IPS-18c (cell line): ENCODE data around the gene ARHGAP33.
"Not testable (repeated sequence)": the region's sequence is repeated elsewhere in the genome, so short reads cannot be mapped to it uniquely, and the experiment has no call there.

Experiments
- H3K4me3 ChIP-seq: 2 replicates; pipeline ENCODE4 v1.7.0; 2013; ENCODE audit warnings: low read depth, mild to moderate bottlenecking, low read length, moderate library complexity; ENCODE audit not compliant: insufficient read depth
- H3K9me3 ChIP-seq: one replicate; pipeline ENCODE4 v1.6.1; 2013; ENCODE audit warnings: mild to moderate bottlenecking, low read length, moderate library complexity; ENCODE audit not compliant: control insufficient read depth, insufficient read depth

Gene ARHGAP33

DNA sequence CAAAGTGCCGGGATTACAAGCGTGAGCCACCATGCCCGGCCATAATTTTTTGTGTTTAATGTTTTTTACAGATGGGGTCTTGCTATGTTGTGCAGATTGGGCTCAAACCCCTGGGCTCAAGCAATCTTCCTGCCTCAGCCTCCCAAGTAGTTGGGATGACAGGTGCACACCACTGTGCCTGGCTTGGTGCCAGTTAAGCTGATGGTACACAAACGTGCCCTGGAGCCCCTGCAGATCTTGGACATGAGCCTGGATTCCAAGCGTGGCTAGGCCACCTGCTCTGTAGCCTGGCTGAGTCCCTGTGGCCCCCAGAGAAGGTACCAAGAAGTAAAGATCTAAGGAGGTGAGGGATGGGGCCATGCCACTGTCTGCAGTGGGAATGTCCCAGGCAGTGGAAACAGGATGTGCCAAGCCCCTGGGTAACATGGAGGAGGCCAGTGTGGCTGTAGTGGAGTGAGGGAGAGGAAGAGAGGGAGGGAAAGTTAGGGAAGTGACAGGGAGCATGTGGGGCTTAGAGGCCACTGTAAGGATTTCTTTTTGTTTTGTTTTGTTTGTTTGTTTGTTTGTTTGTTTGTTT lies 30.2 kb downstream of the ARHGAP33 start:
- Histone ChIP-seq H3K9me3 (no peaks in the 10 kb centered on the region), H3K4me3 (no peak overlapping the region)

DNA sequence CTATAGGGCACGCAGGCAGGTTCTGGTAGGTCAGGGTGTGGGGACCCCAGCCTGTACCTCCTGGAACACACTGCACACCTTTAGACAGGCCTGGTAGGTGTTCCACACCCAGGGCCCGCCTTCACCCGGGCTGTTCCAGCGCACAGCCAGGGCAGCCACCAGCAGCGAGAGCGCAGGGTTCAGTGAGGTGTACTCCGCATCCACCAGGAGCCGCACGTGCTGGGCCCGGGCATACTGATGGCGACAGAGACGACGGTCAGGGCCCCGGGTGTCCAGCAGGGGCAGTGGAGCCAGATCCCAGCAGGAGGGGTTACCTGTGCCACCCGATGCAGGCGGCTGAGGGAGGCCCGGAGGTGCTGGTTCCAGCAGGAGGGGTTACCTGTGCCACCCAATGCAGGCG lies 31.2 kb downstream of the ARHGAP33 start:
- Histone ChIP-seq H3K9me3 (no peaks in the 10 kb centered on the region), H3K4me3 (no peak overlapping the region)

DNA sequence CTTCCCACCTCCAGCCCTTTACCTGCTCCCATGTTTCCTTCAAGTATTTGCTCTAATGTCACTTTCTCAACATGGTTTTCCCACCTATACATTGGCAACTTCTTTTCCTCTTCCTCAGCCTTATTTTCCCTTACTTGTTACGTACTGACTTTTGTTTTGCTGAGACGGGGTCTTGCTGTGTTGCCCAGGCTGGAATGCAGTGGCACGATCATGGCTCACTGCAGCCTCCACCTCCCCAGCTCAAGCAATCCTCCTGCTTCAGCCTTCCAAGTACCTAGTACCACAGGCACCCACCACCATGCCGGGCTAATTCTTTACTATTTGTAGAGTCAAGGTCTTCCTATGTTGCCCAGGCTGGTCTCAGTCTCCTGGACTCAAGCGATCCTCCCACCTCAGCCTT lies 32.3 kb downstream of the ARHGAP33 start:
- H3K9me3 ChIP-seq = no peaks in the 10 kb centered on the region
- H3K4me3 ChIP-seq = no peak overlapping the region

DNA sequence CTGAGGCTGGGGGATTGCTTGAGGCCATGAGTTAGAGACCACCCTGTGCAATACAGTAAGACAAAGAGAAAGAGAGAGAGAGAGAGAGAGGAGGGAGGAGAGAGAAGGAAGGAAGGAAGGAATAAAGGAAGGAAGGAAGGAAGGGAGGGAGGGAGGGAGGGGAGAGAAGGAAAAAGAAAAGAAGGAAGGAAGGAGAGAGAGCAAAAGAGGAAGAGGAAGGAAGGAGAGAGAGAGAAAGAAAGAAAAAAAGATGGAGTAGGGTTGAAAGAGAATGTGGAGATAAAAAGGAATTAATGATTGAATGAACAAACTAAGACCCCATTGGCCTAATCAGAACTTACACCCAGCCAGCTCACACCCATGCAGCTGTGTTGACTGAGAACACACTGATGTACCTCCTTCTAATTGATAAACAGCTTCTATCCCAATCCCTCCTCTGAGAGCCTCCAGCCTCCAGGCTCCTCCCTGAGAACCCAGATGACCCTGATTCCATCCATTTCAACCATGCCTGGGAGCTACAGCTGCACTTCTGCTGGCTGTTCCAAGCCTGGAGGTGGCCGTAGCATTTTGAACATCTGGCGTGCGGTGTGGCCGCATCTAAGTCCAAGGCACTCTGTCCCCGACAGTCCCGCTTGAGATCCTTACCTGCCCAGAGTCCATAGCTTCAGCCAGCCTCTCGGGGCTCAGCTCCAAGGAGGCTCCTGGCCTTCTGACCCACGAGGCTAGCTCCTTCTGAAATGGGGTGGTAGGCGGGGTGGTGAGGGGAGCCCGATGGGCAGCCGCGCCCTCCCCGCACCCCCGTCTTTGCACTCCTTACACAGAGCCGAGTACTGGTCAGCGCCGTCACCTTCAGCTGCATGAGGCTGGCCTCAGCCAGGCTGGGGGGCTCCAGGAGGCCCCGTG lies 36.2 kb downstream of the ARHGAP33 start:
- Histone ChIP-seq H3K4me3 (no peak overlapping the region), H3K9me3 (no peaks in the 10 kb centered on the region)

DNA sequence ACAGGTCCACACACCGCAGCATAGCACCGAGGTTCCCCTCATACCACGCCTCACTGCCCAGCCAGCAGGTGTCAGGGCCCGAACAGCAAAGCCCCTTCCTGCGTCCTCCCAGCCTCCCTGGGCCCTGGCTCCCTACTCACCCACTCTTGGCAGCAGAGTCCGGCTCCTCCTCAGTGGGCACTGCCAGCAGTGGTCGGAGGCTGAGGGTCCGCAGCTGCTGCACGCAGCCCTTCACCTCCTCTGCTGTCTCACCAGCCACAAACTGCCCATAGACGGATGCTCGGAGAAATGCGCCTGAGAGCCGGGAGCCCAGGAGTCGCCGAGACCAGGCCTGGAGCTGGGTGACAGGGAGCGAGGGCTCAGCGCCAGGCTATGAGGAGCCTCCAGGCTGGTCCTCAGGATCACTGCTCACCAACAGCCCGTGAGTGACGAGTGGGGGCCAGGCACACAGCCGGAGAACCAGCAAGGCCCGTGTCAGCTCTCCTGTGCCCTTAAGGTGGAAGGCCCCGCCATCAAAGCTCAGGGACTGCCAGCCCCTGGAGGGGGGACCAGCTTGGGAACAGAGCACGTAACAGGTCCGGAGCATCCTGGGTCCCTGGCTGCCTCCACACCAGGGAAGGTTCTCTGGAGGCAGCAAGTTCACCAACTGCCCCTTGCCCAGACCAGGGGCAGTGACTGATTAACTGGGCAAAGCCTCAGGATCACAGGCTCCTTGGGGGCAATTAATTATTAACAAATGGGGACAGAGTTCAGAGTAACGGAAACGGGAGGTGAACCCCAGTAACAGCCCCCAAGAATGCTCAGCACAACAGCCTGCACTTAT lies 37.1 kb downstream of the ARHGAP33 start, which contains the start of gene PRODH2:
Gene PRODH2 (minus strand): TSS at position 626 of the 823 bp plus-strand sequence. CDS start 40 bp downstream, at position 586.
- Histone ChIP-seq H3K4me3 (no peak within 1 kb of the TSS), H3K9me3 (no peaks in the 10 kb centered on the region)

- no peaks in the 10 kb centered on the region for H3K9me3 ChIP-seq
- H3K4me3 ChIP-seq = no peak overlapping the region
Observed at GRCh38 chr19:35813043-35813890, 37.9 kb downstream of the ARHGAP33 start.

- H3K9me3 ChIP-seq = no peaks in the 10 kb centered on the region
- no peak overlapping the region for H3K4me3 ChIP-seq
Observed at GRCh38 chr19:35816262-35816661, 40.9 kb downstream of the ARHGAP33 start.

DNA sequence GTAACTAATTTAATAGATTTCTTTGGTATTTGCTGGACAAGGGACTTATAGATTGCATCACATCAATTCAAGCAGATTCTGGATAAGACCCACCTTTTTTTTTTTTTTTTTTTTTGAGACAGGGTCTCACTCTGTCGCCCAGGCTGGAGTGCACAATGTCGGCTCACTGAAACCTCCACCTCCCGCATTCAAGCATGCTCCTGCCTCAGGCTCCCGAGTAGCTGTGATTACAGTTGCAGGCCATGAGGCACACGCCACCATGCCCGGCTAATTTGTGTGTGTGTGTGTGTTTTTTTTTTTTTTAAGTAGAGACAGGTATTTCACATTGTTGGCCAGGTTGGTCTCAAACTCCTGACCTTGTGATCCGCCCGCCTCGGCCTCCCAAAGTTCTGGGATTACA lies 41.5 kb downstream of the ARHGAP33 start:
- Histone ChIP-seq H3K4me3 (no peak overlapping the region), H3K9me3 (no peaks in the 10 kb centered on the region)

- Histone ChIP-seq H3K9me3 (no peaks in the 10 kb centered on the region), H3K4me3 (no peak overlapping the region)
Observed at GRCh38 chr19:35818445-35818844, 43.1 kb downstream of the ARHGAP33 start.

DNA sequence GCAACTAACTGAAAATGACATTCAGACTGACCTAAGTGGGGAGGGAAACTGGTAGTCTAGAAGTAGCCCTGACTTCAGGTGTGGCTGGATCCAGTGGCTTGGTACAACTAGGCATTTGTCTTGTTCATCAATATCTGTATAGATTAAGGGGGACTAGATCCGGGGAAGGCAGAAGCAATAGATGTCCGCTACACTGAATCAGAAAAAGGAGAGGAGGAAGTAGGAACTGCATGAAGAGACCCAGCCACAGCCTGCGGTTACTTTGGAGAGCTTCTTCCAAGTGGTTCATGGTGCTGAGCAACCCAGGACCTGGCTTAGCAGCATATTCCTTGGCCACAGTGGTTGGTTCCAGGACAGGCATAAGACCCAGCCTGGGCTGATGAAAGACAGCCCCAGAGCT lies 47.2 kb downstream of the ARHGAP33 start:
- Histone ChIP-seq H3K4me3 (no peak overlapping the region), H3K9me3 (no peaks in the 10 kb centered on the region)

DNA sequence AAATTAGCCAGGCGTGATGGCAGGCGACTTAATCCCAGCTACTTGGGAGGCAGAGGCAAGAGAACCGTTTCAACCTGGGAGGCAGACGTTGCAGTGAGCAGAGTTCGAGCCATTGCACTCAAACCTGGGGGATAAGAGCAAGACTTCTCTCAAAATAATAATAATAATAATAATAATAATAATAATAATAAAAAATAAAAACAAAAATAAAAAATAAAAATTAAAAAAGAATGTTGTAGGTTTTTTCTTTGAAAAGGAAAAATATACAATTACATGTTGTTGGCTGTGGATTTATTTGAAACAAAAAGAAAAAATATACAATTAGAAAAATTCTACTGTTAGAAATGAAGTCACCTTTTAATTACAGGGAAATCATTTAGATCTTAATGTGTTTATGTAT lies 48.8 kb downstream of the ARHGAP33 start:
- Histone ChIP-seq H3K4me3 (no peak overlapping the region), H3K9me3 (no peaks in the 10 kb centered on the region)

GRCh38 chr19:35828692-35829301 lies 53.4 kb downstream of the ARHGAP33 start:
- no peak overlapping the region for H3K4me3 ChIP-seq
- no peaks in the 10 kb centered on the region for H3K9me3 ChIP-seq

GRCh38 chr19:35830986-35831385 lies 55.6 kb downstream of the ARHGAP33 start:
- Histone ChIP-seq H3K9me3 (no peaks in the 10 kb centered on the region), H3K4me3 (no peak overlapping the region)

DNA sequence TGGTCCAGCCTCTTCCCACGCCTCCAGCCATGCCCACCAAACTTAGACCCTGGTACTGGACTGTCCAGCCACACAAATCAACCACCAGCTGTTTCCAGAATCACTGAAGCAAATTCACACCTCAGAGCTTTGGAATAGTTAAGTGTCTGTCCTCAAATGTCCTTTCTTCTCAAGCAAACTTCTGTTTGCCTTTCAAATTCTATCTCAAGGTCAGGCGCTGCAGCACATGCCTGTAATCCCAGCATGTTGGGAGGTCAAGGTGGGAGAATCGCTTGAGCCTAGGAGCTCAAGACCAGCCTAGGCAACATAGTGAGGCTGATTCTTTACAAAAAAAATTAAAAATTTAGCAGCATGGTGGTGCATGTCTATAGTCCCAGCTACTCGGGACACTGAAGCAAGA lies 56.7 kb downstream of the ARHGAP33 start:
- Histone ChIP-seq H3K9me3 (no peaks in the 10 kb centered on the region), H3K4me3 (no peak overlapping the region)

DNA sequence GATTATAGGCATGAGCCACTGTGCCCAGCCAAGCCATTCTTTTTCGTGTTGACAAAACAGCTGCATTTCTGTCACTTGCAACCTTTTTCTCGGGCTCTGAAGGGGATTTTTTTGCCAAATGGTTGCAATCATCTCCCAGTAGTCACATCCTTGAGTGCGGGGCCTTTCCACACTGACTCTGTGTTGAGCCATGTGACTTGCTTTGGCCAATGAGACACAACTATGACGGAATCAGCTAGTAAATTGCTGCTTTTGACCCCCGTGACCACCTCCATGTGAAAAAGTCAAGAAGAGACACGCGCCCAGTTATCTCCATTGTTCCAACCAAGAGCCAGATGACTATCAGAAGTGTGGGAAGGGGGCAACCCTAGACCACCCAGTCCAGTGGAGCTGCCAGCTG lies 58.6 kb downstream of the ARHGAP33 start:
- Histone ChIP-seq H3K4me3 (no peak overlapping the region), H3K9me3 (no peaks in the 10 kb centered on the region)

- not testable (repeated sequence) for H3K9me3 ChIP-seq, H3K4me3 ChIP-seq
Observed at GRCh38 chr19:35836096-35836495, 60.7 kb downstream of the ARHGAP33 start.
